ENCODE data around the gene BOC. TPM values are rescaled to one million over a fixed set of nuclear protein-coding genes. Genes with fewer than 3 reads are reported as not detected.

The BOC gene
- total and polyA plus RNA-seq, 2 of the 8 experiments (the other 6 are each of a cell fraction or from before 2014, with no cell fraction given) = 6.9 to 9.3 TPM

DNA sequence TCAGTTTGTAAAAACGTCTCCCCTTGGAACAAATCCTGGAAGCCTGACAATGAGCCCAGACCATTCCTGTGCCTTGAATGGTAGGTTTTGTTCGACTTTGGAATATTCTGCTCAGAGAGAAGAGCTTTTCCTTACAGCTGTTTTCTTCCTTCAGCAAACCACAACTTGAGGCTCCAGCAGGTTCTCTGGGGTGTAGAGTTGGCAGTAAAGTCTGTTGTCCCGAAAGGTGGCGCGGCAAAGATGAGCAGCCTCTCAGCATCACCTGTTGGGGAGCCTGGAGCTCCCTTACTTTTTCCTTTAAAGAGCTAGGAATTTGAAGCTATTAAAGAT is 65.4 kb downstream of the BOC start:
- FAIRE-seq (no peak), DNase-seq (ENCODE audit: low read depth in 1 of 2, low spot score in 2 of 2) (no peak)
- Histone ChIP-seq H4K91ac (replicated peaks; ENCODE audit: insufficient read length, low read length) (no peak overlapping the region), H2BK120ac (replicated peaks; ENCODE audit: low read depth, low read length) (no peak overlapping the region), H3K36me3 (ENCODE audit: control insufficient read depth in 2 of 4, insufficient read depth in 4 of 4, low read length in 3 of 4) (peaks cover 0 to 4% (median 0%) of the 10 kb centered on the region in 4 experiments; a peak in 3 of 8 replicates), H3K9me3 (ENCODE audit: insufficient read depth in 2 of 2, low read depth in 1 of 2, low read length in 1 of 2) (no peaks in the 10 kb centered on the region), H3K23me2 (ENCODE audit: low read depth, low read length) (no peaks in the 10 kb centered on the region), H3K27me3 (replicated peaks in 1 of 4; ENCODE audit: control insufficient read depth in 3 of 4, extremely low read depth in 1 of 4, insufficient read depth in 3 of 4, low read length in 3 of 4) (no peaks in the 10 kb centered on the region), H2AFZ (ENCODE audit: low read length) (no peak overlapping the region), H3K9ac (replicated peaks in 1 of 4; ENCODE audit: extremely low read depth in 1 of 4, low read depth in 3 of 4, low read length in 3 of 4) (no peak overlapping the region), H4K20me1 (replicated peaks in 1 of 2; ENCODE audit: control insufficient read depth in 1 of 2, insufficient read depth in 2 of 2, low read length in 2 of 2) (no peaks in the 10 kb centered on the region), H3K4me1 (replicated peaks in 1 of 4; ENCODE audit: control insufficient read depth in 3 of 4, insufficient read depth in 4 of 4, low read length in 3 of 4) (peaks cover 0 to 11% (median 5%) of the 10 kb centered on the region in 4 experiments; a peak in 5 of 7 replicates), H3K27ac (ENCODE audit: low read depth, low read length) (no peak overlapping the region), H2BK12ac (ENCODE audit: low read depth, low read length) (no peak overlapping the region), H2BK20ac (ENCODE audit: low read length) (0 out of 2 replicates have a peak overlapping the region, but pooled peaks have one; percentile 41), H3K56ac (replicated peaks; ENCODE audit: insufficient read length, low read depth, low read length) (no peak overlapping the region), H3K18ac (ENCODE audit: extremely low read depth, low read length) (no peak overlapping the region), H3K23ac (ENCODE audit: insufficient read length) (no peak overlapping the region), H3K79me1 (ENCODE audit: low read depth, low read length) (no peaks in the 10 kb centered on the region), H4K5ac (ENCODE audit: insufficient read length, low read depth, low read length) (no peak overlapping the region), H3K4me3 (ENCODE audit: extremely low read depth in 1 of 4, insufficient read depth in 2 of 4, low read depth in 3 of 4, low read length in 4 of 4) (no peak overlapping the region), H3K4ac (replicated peaks; ENCODE audit: insufficient read length, low read depth, low read length) (no peak overlapping the region), H2BK15ac (ENCODE audit: low read length) (no peak overlapping the region), H3K4me2 (ENCODE audit: insufficient read depth in 1 of 2, low read depth in 2 of 2, low read length in 2 of 2) (no peak overlapping the region), H2BK5ac (ENCODE audit: low read depth, low read length) (no peak overlapping the region), H2AK5ac (ENCODE audit: low read depth, low read length) (no peak overlapping the region), H3K79me2 (ENCODE audit: control insufficient read depth in 1 of 2, insufficient read depth in 2 of 2, low read length in 2 of 2) (no peaks in the 10 kb centered on the region), H4K8ac (ENCODE audit: extremely low read depth, insufficient read depth, low read length) (no peak overlapping the region), H3K14ac (ENCODE audit: insufficient read length) (no peak overlapping the region)
- CTCF ChIA-PET (ENCODE audit: partially characterized antibody) = interaction anchor here (0.8 to 7.4 kb wide), 15 partner anchors 11 to 300 kb away, joined by 3 to 63 read pairs (median 4); no protein-coding TSS in a partner anchor
- no peak for TF ChIP-seq ASH2L (IDR thresholded peaks at IDR 0.05; ENCODE audit: low read length)
- TF ChIP-seq EP300 (IDR thresholded peaks at IDR 0.05; ENCODE audit: borderline replicate concordance in 1 of 2, low read depth in 2 of 2, low read length in 2 of 2) = no peak
- TF ChIP-seq SP4 (IDR thresholded peaks at IDR 0.05; ENCODE audit: low read length) = no peak
- no peak for TF ChIP-seq RFX5 (IDR thresholded peaks at IDR 0.05; ENCODE audit: borderline replicate concordance, low read depth, low read length)
- no peak for TF ChIP-seq CBX5 (IDR thresholded peaks at IDR 0.05; ENCODE audit: low read depth, low read length)
- TF ChIP-seq POU5F1 (IDR thresholded peaks at IDR 0.05; ENCODE audit: low read depth, low read length) = no peak
- TF ChIP-seq CREB1 (IDR thresholded peaks at IDR 0.05) = no peak
- TF ChIP-seq CEBPB (IDR thresholded peaks at IDR 0.05; ENCODE audit: low read depth, low read length) = no peak
- POLR2A ChIA-PET (ENCODE audit: partially characterized antibody) = no interaction called here
- WGBS, 2 experiments (ENCODE audit: extremely low coverage in 1 of 2, insufficient coverage in 1 of 2, insufficient read length in 1 of 2, insufficient replicate concordance in 2 of 2, low coverage in 1 of 2, low lambda C conversion rate in 2 of 2, missing lambda C conversion rate in 1 of 2) = 93% methylated on average over 5 of the region's 5 CpGs; no CpG with 5 or more reads in 1 of the 2 experiments
